Measurements from ENCODE around the gene PDSS2. TPM values are rescaled to one million over a fixed set of nuclear protein-coding genes. Genes with fewer than 3 reads are reported as not detected.

Gene PDSS2
- polyA plus RNA-seq, 1 donor from 2014 or later: 4.6 TPM

DNA sequence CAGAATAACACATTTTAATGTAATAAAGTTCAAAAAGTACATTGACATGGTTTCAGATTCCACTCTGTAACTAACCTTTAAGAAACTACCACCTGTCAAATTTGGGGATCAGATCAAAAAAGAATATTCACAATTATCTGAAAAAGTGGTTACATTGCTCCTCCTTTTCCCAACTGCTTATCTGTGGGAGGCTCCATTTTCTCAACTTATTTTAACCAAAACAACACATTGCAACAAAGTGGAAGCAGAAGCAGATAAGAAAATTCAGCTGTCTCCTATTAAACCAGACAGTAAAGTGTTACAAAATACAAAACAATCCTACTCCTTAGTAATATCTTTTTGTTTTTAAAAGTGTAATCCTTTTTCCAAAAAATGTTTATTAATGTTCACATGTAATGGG is 61.4 kb downstream of the PDSS2 start:
- Histone ChIP-seq H3K4me3 (ENCODE audit: low read length) (no peak overlapping the region), H3K9me3 (ENCODE audit: low read length) (peaks cover 4% of the 10 kb centered on the region), H3K27ac (ENCODE audit: low read length) (no peak overlapping the region), H3K27me3 (ENCODE audit: insufficient read depth, low read depth, low read length) (no peaks in the 10 kb centered on the region), H3K36me3 (ENCODE audit: insufficient read depth, low read length) (no peaks in the 10 kb centered on the region), H3K9ac (ENCODE audit: low read length) (no peak overlapping the region), H3K4me2 (ENCODE audit: low read length) (no peak overlapping the region), H4K20me1 (ENCODE audit: insufficient read depth) (no peaks in the 10 kb centered on the region), H3K79me2 (replicated peaks; ENCODE audit: insufficient read depth, low read length) (no peaks in the 10 kb centered on the region), H3F3A (ENCODE audit: insufficient read depth, low read length, poor library complexity, severe bottlenecking) (no peaks in the 10 kb centered on the region), H3K9me2 (ENCODE audit: insufficient read depth, low read length) (no peaks in the 10 kb centered on the region), H2AFZ (ENCODE audit: low read depth, low read length) (no peak overlapping the region)
- no peak for TF ChIP-seq SMC3 (conservative IDR thresholded peaks at IDR 0.05; ENCODE audit: poor library complexity)
- no peak for TF ChIP-seq TAF1 (IDR thresholded peaks at IDR 0.05; ENCODE audit: low read depth)
- TF ChIP-seq RAD21 (conservative IDR thresholded peaks at IDR 0.05): no peak
- no peak for TF ChIP-seq EP300 (conservative IDR thresholded peaks at IDR 0.05; ENCODE audit: poor library complexity, severe bottlenecking)
- TF ChIP-seq MXI1 (conservative IDR thresholded peaks at IDR 0.05; ENCODE audit: poor library complexity, severe bottlenecking): no peak
- no peak for TF ChIP-seq EZH2 (IDR thresholded peaks at IDR 0.05; ENCODE audit: borderline replicate concordance, insufficient read depth, low read length, poor library complexity, severe bottlenecking)
- TF ChIP-seq POLR2AphosphoS5 (IDR thresholded peaks at IDR 0.05): no peak
- TF ChIP-seq, protein P1, sequence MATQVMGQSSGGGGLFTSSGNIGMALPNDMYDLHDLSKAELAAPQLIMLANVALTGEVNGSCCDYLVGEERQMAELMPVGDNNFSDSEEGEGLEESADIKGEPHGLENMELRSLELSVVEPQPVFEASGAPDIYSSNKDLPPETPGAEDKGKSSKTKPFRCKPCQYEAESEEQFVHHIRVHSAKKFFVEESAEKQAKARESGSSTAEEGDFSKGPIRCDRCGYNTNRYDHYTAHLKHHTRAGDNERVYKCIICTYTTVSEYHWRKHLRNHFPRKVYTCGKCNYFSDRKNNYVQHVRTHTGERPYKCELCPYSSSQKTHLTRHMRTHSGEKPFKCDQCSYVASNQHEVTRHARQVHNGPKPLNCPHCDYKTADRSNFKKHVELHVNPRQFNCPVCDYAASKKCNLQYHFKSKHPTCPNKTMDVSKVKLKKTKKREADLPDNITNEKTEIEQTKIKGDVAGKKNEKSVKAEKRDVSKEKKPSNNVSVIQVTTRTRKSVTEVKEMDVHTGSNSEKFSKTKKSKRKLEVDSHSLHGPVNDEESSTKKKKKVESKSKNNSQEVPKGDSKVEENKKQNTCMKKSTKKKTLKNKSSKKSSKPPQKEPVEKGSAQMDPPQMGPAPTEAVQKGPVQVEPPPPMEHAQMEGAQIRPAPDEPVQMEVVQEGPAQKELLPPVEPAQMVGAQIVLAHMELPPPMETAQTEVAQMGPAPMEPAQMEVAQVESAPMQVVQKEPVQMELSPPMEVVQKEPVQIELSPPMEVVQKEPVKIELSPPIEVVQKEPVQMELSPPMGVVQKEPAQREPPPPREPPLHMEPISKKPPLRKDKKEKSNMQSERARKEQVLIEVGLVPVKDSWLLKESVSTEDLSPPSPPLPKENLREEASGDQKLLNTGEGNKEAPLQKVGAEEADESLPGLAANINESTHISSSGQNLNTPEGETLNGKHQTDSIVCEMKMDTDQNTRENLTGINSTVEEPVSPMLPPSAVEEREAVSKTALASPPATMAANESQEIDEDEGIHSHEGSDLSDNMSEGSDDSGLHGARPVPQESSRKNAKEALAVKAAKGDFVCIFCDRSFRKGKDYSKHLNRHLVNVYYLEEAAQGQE (IDR thresholded peaks at IDR 0.05; ENCODE audit: borderline replicate concordance): no peak
- TF ChIP-seq, protein P2, sequence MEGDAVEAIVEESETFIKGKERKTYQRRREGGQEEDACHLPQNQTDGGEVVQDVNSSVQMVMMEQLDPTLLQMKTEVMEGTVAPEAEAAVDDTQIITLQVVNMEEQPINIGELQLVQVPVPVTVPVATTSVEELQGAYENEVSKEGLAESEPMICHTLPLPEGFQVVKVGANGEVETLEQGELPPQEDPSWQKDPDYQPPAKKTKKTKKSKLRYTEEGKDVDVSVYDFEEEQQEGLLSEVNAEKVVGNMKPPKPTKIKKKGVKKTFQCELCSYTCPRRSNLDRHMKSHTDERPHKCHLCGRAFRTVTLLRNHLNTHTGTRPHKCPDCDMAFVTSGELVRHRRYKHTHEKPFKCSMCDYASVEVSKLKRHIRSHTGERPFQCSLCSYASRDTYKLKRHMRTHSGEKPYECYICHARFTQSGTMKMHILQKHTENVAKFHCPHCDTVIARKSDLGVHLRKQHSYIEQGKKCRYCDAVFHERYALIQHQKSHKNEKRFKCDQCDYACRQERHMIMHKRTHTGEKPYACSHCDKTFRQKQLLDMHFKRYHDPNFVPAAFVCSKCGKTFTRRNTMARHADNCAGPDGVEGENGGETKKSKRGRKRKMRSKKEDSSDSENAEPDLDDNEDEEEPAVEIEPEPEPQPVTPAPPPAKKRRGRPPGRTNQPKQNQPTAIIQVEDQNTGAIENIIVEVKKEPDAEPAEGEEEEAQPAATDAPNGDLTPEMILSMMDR (IDR thresholded peaks at IDR 0.05; ENCODE audit: poor library complexity, severe bottlenecking): no peak

GRCh38 chr6:107396211-107396610 is 63.2 kb downstream of the PDSS2 start:
- H3K27me3 ChIP-seq (ENCODE audit: insufficient read depth, low read depth, low read length): no peaks in the 10 kb centered on the region
- no peaks in the 10 kb centered on the region for H4K20me1 ChIP-seq (ENCODE audit: insufficient read depth)
- peaks cover 4% of the 10 kb centered on the region for H3K9me3 ChIP-seq (ENCODE audit: low read length)
- no peak overlapping the region for H3K27ac ChIP-seq (ENCODE audit: low read length)
- H3K4me2 ChIP-seq (ENCODE audit: low read length): no peak overlapping the region
- H3K4me3 ChIP-seq (ENCODE audit: low read length): no peak overlapping the region
- H2AFZ ChIP-seq (ENCODE audit: low read depth, low read length): no peak overlapping the region
- no peaks in the 10 kb centered on the region for H3K36me3 ChIP-seq (ENCODE audit: insufficient read depth, low read length)
- TF ChIP-seq EZH2 (IDR thresholded peaks at IDR 0.05; ENCODE audit: borderline replicate concordance, insufficient read depth, low read length, poor library complexity, severe bottlenecking) (no peak), TAF1 (IDR thresholded peaks at IDR 0.05; ENCODE audit: low read depth) (no peak), EP300 (conservative IDR thresholded peaks at IDR 0.05; ENCODE audit: poor library complexity, severe bottlenecking) (no peak), MXI1 (conservative IDR thresholded peaks at IDR 0.05; ENCODE audit: poor library complexity, severe bottlenecking) (no peak), RAD21 (conservative IDR thresholded peaks at IDR 0.05) (no peak), POLR2AphosphoS5 (IDR thresholded peaks at IDR 0.05) (no peak), SMC3 (conservative IDR thresholded peaks at IDR 0.05; ENCODE audit: poor library complexity) (no peak)
- TF ChIP-seq, protein P1 (IDR thresholded peaks at IDR 0.05; ENCODE audit: borderline replicate concordance): no peak
- TF ChIP-seq, protein P2 (IDR thresholded peaks at IDR 0.05; ENCODE audit: poor library complexity, severe bottlenecking): no peak
- no peaks in the 10 kb centered on the region for H3F3A ChIP-seq (ENCODE audit: insufficient read depth, low read length, poor library complexity, severe bottlenecking)
- no peaks in the 10 kb centered on the region for H3K79me2 ChIP-seq (replicated peaks; ENCODE audit: insufficient read depth, low read length)
- no peak overlapping the region for H3K9ac ChIP-seq (ENCODE audit: low read length)
- H3K9me2 ChIP-seq (ENCODE audit: insufficient read depth, low read length): no peaks in the 10 kb centered on the region
